Hematopoietic multipotent progenitor cell (in vitro differentiated cells): ENCODE measurements around the gene SIX1. TPM values are rescaled to one million over a fixed set of nuclear protein-coding genes. Genes with fewer than 3 reads are reported as not detected.

ENCODE experiments used
- DNase-seq, 3 donors: peaks; one replicate each; pipeline ENCODE4 v3.0.0-alpha.2; 2011 to 2015; ENCODE audit warnings: low read depth in 2 of 3, low spot score in 2 of 3
- total RNA-seq: library from RNA; depleted of rRNA; stranded (reverse); fragments of >200 nt; gene quantifications from one replicate; pipeline ENCODE4 v1.2.3, GENCODE V29; 2012

The SIX1 gene
- total RNA-seq, result not detected

DNA sequence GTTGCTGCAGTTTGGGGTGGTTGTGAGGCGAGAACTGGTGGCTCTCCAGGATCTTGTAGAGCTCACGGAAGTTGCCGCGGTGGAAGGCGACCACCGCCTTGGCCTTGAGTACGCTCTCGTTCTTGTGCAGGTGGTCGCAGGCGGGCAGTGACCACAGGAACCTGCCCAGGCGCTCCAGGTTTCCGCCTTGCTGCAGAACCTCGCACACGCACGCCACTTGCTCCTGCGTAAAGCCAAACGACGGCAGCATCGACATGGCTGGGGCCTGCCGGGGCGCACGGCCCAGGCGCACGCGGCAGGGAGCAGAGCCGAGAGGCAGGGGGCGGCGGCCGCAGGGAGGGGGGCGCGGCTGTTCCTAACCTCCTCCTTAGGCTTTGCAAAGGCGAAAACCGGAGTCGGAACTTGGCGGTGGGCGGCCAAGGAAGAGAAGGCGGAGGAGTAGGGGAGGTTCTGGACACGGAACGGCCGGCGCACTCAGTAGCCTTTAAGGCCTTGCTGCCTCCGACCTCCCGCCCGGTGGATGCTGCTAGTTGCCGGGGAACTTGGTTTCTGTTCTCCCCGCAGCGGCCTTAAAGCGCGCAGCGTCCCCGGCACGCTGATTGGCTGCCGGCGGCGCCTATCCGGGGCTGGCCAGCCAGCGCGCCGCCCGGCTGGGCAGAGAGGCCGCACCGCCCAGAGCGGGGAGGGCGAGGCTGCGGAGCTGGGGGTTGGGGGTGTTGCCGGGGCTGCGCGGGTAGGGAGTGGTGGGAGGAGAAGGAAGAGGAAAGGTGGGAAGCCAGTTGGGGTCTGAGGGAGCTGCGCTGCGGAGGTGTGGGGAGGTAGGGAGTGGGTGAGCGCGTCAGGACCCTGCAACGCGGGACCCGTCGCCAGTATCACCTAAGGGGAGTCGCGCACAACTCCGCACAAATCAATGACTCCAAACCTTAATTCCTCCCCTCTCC lies at the start of gene SIX1:
TSS of gene SIX1 (minus strand) at position 544 of the 941 bp plus-strand sequence. CDS start at position 256, 288 bp downstream.
- DNase-seq, result peak in 2 of 3 donors; percentile 51 to 54

DNA sequence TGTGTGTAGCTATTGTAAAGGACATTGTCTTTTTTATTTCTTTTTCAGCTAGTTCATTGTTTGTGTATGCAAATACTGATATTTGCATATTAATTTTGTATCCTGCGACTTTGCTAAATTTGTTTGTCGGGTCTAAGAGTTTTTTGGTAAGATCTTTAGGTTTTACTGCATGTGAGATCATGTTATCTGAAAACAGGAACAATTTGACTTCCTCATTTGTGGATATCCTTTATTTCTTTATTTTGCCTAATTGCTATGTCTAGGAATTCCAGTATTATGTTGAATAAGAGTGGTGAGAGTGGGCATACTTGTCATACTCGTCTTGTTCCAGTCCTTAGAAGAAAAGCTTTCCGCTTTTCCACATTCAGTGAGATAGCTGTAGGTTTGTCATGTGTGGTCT lies 46.0 kb upstream of the SIX1 start:
- no peak for DNase-seq

DNA sequence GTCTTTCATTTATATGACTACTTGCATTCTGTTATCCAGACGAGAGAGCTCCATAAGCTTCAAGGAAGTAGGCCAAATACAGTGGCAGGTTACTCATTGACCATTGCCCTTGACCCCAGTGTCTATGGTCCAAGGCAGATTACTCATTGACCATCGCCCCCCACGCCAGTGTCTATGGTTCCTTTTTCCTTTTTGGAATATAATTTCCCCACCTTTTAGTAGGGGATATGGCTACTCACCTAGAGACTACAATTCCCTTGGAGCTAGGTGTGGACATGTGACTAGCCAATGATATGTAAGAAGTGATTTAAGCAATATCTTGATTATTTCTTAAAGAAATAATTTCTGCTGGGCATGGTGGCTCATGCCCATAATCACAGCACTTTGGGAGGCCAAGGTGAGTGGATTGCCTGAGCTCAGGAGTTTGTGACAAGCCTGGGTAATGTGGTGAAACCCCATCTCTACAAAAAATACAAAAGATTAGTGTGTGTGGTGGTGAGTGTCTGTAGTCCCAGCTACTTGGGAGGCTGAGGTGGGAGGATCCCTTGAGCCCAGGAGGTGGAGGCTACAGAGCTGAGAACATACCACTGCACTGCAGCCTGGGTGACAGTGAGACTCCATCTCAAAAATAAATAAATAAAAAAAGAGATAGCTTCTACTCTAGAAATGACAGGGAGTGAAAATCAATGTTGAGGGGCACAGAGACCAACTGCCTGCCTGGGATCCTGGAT lies 42.3 kb upstream of the SIX1 start:
- DNase-seq, result no peak

DNA sequence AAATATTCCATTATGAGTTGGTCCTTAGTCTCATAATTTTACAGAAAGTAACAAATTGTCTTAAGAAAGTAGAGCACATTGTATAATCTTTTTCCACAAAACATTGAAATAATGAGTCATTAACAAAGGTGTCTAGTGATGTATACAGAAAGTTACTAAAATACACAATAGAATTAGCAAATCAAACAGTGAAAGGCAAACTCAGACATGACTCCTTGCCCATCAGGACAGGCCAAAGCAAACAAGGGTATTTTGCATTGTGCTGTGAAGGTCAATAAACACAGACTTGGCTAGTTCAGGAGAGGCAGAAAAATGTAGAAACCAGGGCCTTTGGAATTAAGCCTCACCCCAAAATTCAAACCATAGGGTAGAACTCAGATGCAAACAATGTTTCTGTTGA lies 37.6 kb upstream of the SIX1 start:
- DNase-seq, result no peak

DNA sequence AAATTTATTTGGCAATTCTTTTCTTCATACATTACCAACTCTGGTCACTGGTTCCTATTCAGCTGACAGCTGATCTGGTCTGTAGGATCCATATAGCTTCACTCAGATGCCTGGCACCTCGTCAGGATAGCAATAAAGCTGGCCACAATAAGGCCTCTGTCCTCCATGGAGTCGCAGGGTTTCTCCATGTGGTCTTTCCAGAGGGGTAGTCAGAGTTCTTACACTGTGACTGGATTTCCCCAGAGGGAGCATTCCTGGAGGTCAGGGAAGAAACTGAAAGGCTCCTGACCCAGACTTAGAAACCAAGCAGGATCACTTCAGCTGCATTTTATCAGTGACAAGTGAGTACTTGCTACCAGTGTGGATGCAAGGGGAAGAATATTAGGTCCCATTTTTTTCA lies 34.9 kb upstream of the SIX1 start:
- DNase-seq, result no peak

DNA sequence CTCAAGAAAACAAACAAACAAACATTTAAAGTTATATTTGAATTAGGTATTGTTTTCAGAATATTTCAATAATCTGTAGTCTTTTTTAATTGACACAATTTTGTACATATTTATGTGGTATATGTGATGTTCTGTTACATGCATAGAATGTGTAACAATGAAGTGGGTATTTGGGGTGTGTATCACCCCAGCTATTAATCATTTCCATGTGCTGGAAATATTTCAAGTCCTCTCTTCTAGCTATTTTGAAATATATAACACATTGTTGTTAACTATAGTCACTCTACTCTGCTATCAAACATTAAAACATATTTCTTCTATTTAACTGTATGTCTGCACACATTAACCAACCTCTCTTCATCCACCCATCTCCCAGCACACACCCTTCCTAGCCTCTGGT lies 32.0 kb upstream of the SIX1 start:
- no peak for DNase-seq

DNA sequence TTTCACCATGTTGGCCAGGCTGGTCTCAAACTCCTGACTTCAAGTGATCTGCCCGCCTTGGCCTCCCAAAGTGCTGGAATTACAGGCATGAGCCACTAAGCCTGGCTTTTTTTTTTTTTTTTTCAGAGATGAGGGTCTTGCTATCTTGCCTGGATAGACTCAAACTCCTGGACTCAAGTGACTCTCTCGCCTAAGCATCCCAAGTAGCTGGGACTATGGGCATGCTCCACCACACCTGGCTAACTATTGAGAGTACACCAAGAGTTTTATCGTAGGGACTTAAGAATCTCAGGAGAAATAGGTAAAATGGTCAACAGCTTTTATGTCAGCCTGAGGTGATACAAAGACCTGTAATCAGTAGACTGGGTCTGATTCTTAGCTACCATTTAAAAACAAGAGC lies 31.2 kb upstream of the SIX1 start:
- no peak for DNase-seq

DNA sequence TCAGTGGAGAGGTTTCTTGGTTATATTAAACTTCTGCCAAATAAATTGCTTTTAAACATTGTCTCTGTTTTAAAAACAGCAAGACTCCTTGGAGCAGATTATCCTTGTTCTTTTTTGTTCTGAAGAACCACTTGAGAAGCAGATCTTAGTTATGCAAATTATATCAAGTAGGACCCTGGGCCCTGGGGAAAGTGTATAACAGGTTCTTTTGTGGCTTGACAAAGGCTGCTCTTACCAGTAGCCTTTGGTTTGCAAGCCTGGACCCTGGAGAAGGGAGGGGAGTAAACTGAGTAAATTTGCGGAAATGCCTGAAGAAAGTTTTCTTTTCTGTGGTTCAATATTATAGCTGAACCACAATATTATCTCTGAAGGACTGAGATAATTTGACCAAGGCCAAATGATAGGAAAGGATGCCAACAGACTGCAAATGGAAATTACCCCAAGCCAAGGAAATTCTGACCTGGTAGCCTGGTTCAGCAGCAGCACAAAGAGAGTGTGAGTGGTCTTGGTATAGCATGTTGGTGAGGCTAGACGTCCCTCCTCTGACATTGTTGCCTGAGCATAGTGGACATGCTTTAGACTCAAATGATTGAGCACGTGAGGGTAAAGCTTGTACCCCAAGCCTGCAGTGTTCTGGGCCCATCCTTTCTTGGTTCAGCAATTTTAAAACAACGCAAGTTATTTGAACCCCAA lies 30.4 kb upstream of the SIX1 start:
- DNase-seq, result no peak

DNA sequence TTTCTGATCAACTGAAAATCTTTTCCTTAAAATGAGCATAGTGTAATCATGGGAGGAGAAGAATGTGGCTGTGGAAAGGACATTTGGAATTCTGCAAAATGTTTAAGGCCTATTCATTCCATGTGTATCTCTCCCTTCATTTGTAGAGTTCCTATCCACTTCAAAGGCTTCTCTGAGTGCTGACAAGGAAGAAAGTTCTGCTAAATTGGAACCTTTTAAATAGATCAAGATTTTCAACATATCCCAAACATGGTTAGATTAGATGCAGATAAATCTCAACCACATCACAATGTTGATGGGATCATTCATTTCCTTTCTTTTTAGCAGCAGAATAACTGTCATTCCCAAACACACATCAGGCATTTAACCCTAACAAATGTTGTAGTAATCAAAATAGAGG lies 28.4 kb upstream of the SIX1 start:
- DNase-seq, result no peak

DNA sequence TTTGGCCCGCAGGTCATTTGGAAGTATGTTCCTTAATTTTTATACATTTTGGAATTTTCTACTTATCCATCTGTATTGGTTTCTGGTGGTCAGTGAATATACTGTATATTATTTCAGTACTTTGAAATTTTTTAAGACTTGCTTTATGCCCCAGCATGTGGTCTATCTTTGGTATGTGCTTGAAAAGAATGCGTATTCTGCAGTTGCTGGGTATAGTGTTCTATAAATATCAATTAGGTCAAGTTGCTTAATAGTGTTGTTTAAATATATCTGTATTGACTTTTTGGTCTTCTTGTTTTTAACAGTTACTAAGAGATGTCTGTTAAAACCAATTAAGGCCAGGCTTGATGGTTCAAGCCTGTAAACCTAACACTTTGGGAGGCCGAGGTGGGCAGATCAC lies 21.7 kb upstream of the SIX1 start:
- DNase-seq, result no peak

DNA sequence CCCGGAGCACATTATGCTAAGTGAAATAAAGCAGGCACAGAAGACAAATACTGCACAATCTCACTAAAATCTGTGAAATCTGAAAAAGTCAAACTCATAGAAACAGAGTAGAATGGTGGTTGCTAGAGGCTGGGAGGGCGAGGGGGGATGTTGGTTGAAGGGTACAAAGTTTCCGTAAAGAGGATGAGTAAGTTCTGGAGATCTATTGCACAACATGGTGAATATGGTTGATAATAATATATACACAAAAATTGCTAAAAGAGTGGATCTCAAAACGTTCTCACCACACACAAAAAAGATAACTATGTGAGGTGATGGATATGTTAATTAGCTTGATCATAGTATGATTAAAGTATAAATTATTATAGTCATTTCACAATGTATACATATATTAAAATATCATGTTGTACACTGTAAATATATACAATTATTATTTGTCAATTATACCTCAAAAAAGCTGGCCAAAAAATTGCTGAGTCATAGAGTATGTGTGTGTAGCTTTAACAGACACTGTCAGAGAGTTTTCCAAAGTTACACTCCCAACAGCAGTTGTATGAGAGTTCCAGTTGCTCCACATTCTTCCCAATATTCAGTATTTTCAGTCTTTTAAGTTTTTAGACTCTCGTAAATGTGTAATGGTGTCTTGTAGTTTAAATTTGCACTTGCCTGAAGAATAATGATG lies 19.3 kb upstream of the SIX1 start:
- no peak for DNase-seq

DNA sequence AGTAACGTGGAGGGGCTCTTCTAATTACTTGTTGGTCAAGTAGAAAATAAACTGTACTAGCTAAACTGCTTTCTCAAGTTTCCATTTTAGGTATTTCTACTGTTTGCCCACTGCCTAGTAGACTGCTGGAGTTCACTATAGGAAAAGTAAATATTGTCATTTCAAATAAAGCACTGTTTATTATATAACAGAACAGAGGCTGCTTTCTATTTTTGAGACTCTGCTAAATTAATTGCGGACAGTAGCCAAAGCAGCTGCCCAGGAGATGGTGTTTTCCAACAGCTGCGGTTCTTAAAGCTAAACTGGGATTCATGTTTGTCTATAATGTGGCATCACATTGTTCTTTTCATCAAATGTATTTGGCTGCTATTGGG lies 15.9 kb upstream of the SIX1 start:
- no peak for DNase-seq

DNA sequence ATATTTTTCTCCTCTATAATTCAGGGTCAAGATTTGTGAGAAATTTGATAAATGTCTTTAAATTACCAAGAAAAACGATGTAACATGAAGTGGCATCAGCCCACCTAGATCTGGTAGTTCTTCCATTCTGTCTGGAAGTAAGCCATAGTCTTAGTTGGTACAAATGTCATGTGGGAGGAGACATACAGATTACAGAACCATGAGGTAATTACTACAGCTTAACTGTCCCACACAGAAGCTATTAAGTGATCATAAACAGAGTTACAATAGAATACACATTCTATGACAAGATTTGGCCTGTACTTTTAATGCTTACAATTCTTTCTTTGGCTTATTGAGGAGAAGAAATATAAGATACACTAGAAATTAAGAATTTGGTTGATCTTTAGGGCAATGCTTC lies 13.7 kb upstream of the SIX1 start:
- DNase-seq, result no peak

DNA sequence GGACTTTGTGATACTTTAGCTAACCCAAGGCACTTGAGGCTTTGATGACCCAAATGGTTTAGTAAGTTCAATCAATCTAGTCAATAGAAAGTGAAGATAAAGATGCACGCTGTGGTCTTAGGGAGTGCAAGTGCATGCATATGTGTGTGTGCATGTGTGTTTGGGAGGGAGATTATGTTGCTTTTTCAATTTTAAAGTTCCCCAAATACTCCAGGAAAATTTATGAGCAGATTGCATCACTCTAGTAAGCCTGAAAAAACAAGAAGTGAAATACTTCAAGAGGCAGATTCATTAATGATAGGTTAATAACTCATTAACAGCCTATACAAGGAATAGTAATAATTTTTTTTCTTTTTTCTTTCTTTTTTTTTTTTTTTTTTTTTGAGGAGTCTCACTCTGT lies 12.4 kb upstream of the SIX1 start:
- peak in 1 of 3 donors; percentile 2 for DNase-seq

DNA sequence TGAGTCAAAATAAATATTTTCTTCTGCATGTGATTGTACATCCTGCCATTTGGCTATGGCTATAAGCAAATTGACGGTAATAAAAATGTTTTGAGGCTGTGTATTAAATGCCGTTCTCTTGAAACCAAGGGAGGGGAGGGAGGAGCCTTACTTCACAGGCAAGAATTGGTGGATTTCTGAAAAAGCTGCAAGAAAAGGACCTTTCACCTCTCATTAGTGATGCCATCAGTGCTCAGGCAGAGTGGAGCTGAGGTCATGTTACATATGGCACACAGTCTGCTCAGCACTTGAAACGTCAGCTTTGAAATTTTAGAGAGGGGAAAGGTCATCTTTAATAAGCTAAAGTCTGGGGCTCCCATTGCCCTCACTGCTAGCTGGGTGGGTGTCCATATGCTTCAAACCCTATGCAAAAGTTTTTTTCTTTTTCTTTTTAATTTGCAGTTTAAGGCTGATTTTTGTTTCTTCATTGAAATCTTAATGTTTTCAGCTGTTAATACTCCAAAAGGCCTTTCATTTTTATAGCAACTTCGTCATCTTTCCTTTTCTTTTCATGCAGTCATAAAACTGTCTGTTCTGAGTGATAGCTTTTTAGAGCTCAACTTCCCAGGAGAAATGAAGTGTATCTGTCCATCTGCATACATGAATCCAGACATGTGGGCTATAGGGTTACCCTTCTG lies 9.8 kb upstream of the SIX1 start:
- DNase-seq, result peak in 1 of 3 donors; percentile 0

DNA sequence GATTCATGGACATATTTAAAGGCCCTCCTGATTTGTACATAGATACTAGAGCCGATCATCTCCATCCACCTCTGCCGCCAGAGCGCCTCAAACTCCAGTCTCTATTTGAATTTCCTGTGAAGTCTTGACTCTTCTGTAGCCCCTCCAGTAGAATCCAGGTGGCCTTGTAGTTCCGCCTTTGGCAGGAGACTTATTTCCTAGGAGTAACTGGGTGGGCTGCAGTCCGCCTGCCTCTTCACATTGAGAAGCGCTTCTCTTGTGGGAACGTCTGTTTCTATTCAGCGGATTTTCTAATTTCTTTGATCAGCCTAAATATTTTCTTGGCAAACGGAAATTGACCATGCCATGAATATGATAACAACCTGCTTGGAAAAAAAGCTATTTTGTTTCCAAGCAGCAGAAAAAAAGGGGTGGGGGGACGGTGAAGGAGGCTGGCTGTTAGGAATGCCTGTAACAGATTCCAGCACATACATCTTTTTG lies 9.0 kb upstream of the SIX1 start:
- DNase-seq, result peak in 1 of 3 donors; percentile 8

DNA sequence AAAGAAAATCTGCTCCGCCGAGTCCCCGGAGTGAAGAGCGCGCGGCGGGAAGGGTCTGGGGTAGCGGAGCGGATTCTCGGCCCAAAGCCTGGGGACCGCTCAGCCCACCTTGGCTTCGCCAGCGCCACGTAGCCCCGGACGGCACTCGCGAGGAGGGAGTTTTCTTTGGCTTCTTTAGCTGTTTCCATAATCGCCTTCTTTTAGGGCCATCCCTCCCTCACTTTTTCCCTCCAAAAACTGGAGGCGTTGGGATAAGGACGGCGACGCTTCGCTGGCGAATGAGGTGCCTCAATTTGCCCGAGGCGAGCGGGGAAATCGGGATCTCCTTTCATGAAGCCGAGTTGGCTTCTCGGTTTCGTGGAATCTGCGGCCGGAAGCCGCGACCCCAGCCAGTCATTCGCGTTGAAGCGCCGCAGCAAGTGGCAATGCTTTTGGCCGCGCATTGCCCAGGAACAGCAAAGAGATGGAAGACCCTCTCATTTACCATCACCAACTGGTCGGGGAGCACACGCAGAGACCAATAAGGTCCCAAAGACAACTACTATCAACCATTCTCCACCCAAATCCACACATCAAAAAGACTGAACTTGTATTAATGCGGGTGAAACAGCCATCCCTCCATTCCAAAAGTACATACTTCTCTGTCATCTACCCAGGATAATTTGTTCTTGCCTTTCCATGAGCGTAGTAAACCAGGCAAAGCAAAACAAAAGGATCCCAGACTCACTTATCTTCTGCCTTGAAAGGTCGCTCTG lies 8.4 kb upstream of the SIX1 start:
- peak in 1 of 3 donors; percentile 2 for DNase-seq

DNA sequence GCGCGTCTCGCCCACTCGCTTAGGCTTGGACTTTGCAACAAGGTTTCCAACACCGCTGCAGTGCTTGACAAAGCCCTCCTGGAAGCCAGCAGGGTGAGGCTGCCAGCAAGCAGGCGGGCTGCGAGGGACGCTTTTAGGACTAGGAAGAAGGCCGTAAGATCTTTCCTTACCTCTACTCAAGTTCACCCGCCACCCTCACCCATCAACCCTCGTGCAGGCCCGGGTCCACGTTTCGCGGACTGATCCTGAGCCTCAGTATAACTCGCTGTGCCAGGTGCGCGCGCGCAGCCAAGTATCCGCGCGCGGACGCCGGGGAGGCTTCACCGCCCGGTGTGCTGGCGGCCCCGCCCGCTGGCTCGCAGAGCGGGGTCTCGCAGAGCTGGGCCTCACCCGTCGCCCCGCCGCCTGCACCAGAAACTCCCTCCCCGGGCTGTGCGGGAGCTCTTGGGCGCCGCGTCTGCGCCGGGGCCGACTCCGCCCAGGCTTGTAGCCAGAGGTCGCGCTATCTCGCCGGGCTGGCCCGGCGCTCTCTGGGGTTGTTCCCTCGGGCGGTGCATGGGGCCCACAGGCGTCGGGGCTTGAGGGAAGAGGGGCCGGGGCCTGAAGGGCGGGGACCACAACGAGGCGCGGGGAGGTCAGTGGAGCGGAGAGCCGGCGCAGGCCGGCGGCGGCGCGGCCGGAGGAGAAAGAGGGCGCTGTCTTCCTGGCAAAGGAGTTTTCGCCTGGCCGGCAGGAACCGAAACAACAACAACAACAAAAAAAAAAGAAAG lies 7.6 kb upstream of the SIX1 start:
- DNase-seq, result peak in 2 of 3 donors; percentile 34 to 37
